Measurements from ENCODE around the gene CCDC158. TPM values are rescaled to one million over a fixed set of nuclear protein-coding genes. Genes with fewer than 3 reads are reported as not detected.
A peak's percentile ranks its signal among the peaks of the same experiment; 100 is the strongest.

CCDC158 gene
- total and polyA plus RNA-seq, 2 experiments from 2014 or later, result 0.06 TPM; not detected in 1

DNA sequence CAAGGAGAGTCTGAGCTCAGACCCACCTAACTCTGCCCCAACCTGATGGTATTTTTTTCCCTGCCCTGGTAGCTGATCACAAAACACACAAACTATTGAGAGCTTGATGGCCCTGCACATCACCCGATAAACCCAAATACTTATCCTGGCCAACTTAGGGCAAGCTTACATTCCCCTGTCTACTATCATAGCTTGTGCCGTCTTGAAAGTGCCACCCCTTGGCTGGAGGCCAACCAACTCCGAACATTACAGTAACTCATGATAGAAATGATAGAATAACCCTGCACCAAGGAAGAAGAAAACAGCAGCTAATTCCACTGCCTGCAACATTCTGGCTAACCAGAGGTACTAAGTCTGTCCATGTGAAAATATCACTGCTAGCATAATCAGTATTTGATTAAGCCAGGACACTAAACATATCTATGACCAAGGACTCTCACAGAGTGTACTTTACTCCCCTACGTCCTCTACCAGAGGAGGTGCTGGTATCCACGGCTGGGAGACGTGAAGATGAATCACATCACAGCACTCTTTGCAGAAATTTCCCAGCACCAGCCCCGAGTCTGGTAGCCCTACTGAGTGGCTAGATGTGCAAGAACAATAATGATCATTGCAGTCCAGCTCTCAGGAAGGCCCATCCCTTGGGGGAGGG is 105.5 kb downstream of the CCDC158 start:
- H3K4me3 ChIP-seq, result no peak overlapping the region
- no peaks in the 10 kb centered on the region for H3K4me1 ChIP-seq (ENCODE audit: low read depth)
- TF ChIP-seq CTCF (IDR thresholded peaks at IDR 0.05; ENCODE audit: low read depth, low read length), result no peak
- H3K9me3 ChIP-seq (ENCODE audit: low read depth), result no peaks in the 10 kb centered on the region
- H3K36me3 ChIP-seq, result peaks cover 7% of the 10 kb centered on the region
- no peak overlapping the region for H3K27ac ChIP-seq
- DNase-seq (ENCODE audit: low read depth in 1 of 2, low spot score in 1 of 2), result no peak
- H3K27me3 ChIP-seq, result no peaks in the 10 kb centered on the region

GRCh38 chr4:76313547-76313946 is 107.4 kb downstream of the CCDC158 start:
- no peak overlapping the region for H3K4me3 ChIP-seq

GRCh38 chr4:76312457-76312856 is 108.5 kb downstream of the CCDC158 start:
- Histone ChIP-seq H3K4me3 (no peak overlapping the region), H3K4me1 (ENCODE audit: low read depth) (peaks cover 19% of the 10 kb centered on the region), H3K36me3 (peaks cover 22% of the 10 kb centered on the region), H3K27ac (no peak overlapping the region), H3K27me3 (no peaks in the 10 kb centered on the region), H3K9me3 (ENCODE audit: low read depth) (no peaks in the 10 kb centered on the region)
- DNase-seq (ENCODE audit: low read depth in 1 of 2, low spot score in 1 of 2), result no peak
- TF ChIP-seq CTCF (IDR thresholded peaks at IDR 0.05; ENCODE audit: low read depth, low read length), result no peak

More at GRCh38 chr4:76313547-76313946, 107.4 kb downstream of the CCDC158 start:
- no peaks in the 10 kb centered on the region for H3K27me3 ChIP-seq
- H3K27ac ChIP-seq, result no peak overlapping the region
- DNase-seq (ENCODE audit: low read depth in 1 of 2, low spot score in 1 of 2), result no peak
- H3K9me3 ChIP-seq (ENCODE audit: low read depth), result no peaks in the 10 kb centered on the region
- no peak for TF ChIP-seq CTCF (IDR thresholded peaks at IDR 0.05; ENCODE audit: low read depth, low read length)
- H3K36me3 ChIP-seq, result peaks cover 22% of the 10 kb centered on the region
- peaks cover 10% of the 10 kb centered on the region for H3K4me1 ChIP-seq (ENCODE audit: low read depth)

- Histone ChIP-seq H3K36me3 (peaks cover 22% of the 10 kb centered on the region), H3K27me3 (no peaks in the 10 kb centered on the region), H3K9me3 (ENCODE audit: low read depth) (no peaks in the 10 kb centered on the region), H3K4me1 (ENCODE audit: low read depth) (peaks cover 20% of the 10 kb centered on the region), H3K4me3 (no peak overlapping the region), H3K27ac (peak overlapping the region; percentile 21)
- no peak for DNase-seq (ENCODE audit: low read depth in 1 of 2, low spot score in 1 of 2)
- TF ChIP-seq CTCF (IDR thresholded peaks at IDR 0.05; ENCODE audit: low read depth, low read length), result no peak
Observed at GRCh38 chr4:76311896-76312331, 109.0 kb downstream of the CCDC158 start.

DNA sequence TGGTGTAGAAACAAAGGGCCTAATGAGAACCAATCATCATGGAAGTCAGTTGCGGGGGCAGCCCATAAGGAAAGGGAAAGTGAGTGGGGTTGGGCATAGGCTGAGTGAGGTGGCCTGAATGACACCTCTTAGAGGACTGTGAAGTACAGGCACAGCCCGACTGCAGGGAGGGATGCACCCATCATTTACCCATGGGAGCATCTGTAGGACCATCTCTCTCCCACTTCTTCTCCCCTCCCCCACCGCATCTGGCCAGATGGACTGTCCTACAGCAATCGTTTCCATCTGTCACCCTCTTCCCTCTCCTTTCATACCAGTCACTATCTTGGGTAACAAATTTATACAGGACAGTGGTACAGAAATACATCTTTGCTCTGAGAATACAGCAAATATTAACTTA is 110.3 kb downstream of the CCDC158 start:
- no peak for DNase-seq (ENCODE audit: low read depth in 1 of 2, low spot score in 1 of 2)
- Histone ChIP-seq H3K36me3 (peaks cover 22% of the 10 kb centered on the region), H3K27ac (no peak overlapping the region), H3K27me3 (no peaks in the 10 kb centered on the region), H3K4me3 (no peak overlapping the region), H3K4me1 (ENCODE audit: low read depth) (peaks cover 20% of the 10 kb centered on the region), H3K9me3 (ENCODE audit: low read depth) (no peaks in the 10 kb centered on the region)
- TF ChIP-seq CTCF (IDR thresholded peaks at IDR 0.05; ENCODE audit: low read depth, low read length), result no peak

Data from cardiac muscle cell (in vitro differentiated cells and primary cell).